GM12873 (cell line): Measurements from ENCODE around the gene SPRED2.

ENCODE experiments used
- CTCF ChIP-seq: IDR thresholded peaks from 2 replicates; pipeline ENCODE4 v1.5.1; 2012; ENCODE audit warnings: low read depth, mild to moderate bottlenecking, moderate library complexity, low read length, control low read depth; ENCODE audit not compliant: insufficient read depth; ENCODE audit errors: missing control alignments

The SPRED2 gene

GRCh38 chr2:65345631-65346030, 86.8 kb downstream of the SPRED2 start:
- TF ChIP-seq CTCF, result no peak

GRCh38 chr2:65344689-65345088, 87.7 kb downstream of the SPRED2 start:
- no peak for TF ChIP-seq CTCF

- TF ChIP-seq CTCF, result no peak
Measured at GRCh38 chr2:65344182-65344581, 88.2 kb downstream of the SPRED2 start.

GRCh38 chr2:65343386-65343785, 89.0 kb downstream of the SPRED2 start:
- TF ChIP-seq CTCF, result no peak

GRCh38 chr2:65340898-65341681, 91.3 kb downstream of the SPRED2 start:
- no peak for TF ChIP-seq CTCF

- TF ChIP-seq CTCF, result no peak
Measured at GRCh38 chr2:65339648-65340047, 92.8 kb downstream of the SPRED2 start.

GRCh38 chr2:65334714-65335113, 97.7 kb downstream of the SPRED2 start:
- no peak for TF ChIP-seq CTCF
